ENCODE results near the gene HMGB2. TPM values are rescaled to one million over a fixed set of nuclear protein-coding genes. Genes with fewer than 3 reads are reported as not detected.
A peak's percentile ranks its signal among the peaks of the same experiment; 100 is the strongest.

HMGB2 gene
- total RNA-seq, 1 experiment from 2014 or later: 326 TPM

DNA sequence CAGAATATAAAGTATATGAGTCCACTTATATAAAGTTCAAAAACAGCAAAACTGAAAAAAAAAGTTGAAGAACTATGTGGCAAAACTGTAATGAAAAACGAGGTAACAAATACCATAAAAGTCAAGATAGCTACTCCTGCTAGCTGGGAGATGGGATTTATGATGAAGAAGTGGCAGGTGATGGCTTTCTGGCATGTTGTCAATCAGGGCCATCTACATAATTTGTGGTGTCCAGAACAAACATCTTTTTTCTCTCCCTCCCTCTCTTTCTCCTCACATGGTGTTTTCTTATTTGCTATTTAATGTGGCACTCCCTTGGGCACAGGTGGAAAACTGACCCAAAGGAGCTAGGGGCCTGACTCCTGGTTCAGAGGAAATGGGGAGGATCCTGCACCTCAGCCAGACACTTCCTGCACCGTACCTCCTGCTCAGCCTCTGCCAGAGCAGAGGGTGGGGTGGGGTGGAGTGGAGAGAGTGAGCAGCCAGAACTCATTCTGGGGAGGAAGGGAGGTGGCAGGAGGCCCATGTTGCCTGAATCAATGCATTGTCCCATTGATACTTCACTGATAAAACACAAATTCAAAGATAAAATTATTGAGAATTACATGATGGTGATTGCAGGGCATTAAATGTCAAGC, 31.3 kb upstream of the HMGB2 start:
- TF ChIP-seq, protein P1, sequence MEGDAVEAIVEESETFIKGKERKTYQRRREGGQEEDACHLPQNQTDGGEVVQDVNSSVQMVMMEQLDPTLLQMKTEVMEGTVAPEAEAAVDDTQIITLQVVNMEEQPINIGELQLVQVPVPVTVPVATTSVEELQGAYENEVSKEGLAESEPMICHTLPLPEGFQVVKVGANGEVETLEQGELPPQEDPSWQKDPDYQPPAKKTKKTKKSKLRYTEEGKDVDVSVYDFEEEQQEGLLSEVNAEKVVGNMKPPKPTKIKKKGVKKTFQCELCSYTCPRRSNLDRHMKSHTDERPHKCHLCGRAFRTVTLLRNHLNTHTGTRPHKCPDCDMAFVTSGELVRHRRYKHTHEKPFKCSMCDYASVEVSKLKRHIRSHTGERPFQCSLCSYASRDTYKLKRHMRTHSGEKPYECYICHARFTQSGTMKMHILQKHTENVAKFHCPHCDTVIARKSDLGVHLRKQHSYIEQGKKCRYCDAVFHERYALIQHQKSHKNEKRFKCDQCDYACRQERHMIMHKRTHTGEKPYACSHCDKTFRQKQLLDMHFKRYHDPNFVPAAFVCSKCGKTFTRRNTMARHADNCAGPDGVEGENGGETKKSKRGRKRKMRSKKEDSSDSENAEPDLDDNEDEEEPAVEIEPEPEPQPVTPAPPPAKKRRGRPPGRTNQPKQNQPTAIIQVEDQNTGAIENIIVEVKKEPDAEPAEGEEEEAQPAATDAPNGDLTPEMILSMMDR (IDR thresholded peaks at IDR 0.05; ENCODE audit: insufficient read depth in 1 of 2, low read depth in 1 of 2, low read length in 1 of 2, severe bottlenecking in 1 of 2, unreplicated experiment in 1 of 2): no peak
- Mint-ChIP-seq H3K27ac (ENCODE audit: unreplicated experiment) (no peak overlapping the region), H3K27me3 (ENCODE audit: insufficient read depth, unreplicated experiment) (peaks cover 4% of the 10 kb centered on the region), H3K36me3 (ENCODE audit: insufficient read depth, unreplicated experiment) (peaks cover 5% of the 10 kb centered on the region), H3K4me3 (ENCODE audit: unreplicated experiment) (no peak overlapping the region), H3K9me3 (ENCODE audit: unreplicated experiment) (no peaks in the 10 kb centered on the region), H3K4me1 (ENCODE audit: low read depth, unreplicated experiment) (no peaks in the 10 kb centered on the region)
- no peaks in the 10 kb centered on the region for H3K27me3 ChIP-seq (replicated peaks; ENCODE audit: control insufficient read depth, insufficient read depth, low read length)
- H3K9me3 ChIP-seq: no peaks in the 10 kb centered on the region
- no peak for DNase-seq
- H3K36me3 ChIP-seq (ENCODE audit: control insufficient read depth, insufficient read depth, low read length): no peaks in the 10 kb centered on the region
- intact Hi-C loops (cut with micrococcal nuclease; ENCODE audit: unreplicated experiment): no loop called here
- BruUV-seq (replicated peaks): no TSS peak
- no peak overlapping the region for H3K4me3 ChIP-seq (ENCODE audit: low read depth, low read length)
- no peaks in the 10 kb centered on the region for H3K4me1 ChIP-seq
- ChIA-PET POLR2A (no interaction called here), CTCF (no interaction called here)

DNA sequence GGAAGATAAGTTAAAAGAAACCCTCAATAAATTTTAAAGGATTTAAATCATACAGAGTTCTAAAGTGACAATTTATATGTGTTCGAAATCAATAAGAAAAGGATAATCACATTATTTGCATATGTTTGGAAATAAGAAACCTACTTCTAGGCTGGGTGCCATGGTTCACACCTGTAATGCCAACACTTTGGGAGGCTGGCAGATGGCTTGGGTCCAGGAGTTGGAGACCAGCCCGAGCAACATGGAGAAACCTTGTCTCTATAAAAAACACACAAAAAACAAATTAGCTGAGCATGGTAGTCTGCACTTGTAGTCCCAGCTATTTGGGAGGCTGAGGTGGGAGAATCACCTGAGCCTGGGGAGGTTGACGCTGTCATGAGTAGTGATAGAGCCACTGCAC, 28.5 kb upstream of the HMGB2 start:
- POLR2A ChIA-PET: no interaction called here
- Histone ChIP-seq H3K36me3 (ENCODE audit: control insufficient read depth, insufficient read depth, low read length) (no peaks in the 10 kb centered on the region), H3K4me3 (ENCODE audit: low read depth, low read length) (no peak overlapping the region), H3K27me3 (replicated peaks; ENCODE audit: control insufficient read depth, insufficient read depth, low read length) (no peaks in the 10 kb centered on the region), H3K9me3 (no peaks in the 10 kb centered on the region), H3K4me1 (no peaks in the 10 kb centered on the region)
- CTCF ChIA-PET: no interaction called here
- H3K36me3 Mint-ChIP-seq (ENCODE audit: insufficient read depth, unreplicated experiment): no peaks in the 10 kb centered on the region
- intact Hi-C loops (cut with micrococcal nuclease; ENCODE audit: unreplicated experiment): no loop called here
- no peak overlapping the region for H3K27ac Mint-ChIP-seq (ENCODE audit: unreplicated experiment)
- BruUV-seq (replicated peaks): no TSS peak
- peaks cover 4% of the 10 kb centered on the region for H3K27me3 Mint-ChIP-seq (ENCODE audit: insufficient read depth, unreplicated experiment)
- no peak overlapping the region for H3K4me3 Mint-ChIP-seq (ENCODE audit: unreplicated experiment)
- H3K4me1 Mint-ChIP-seq (ENCODE audit: low read depth, unreplicated experiment): no peaks in the 10 kb centered on the region
- no peak for DNase-seq
- TF ChIP-seq, protein P1 (IDR thresholded peaks at IDR 0.05; ENCODE audit: insufficient read depth in 1 of 2, low read depth in 1 of 2, low read length in 1 of 2, severe bottlenecking in 1 of 2, unreplicated experiment in 1 of 2): no peak
- no peaks in the 10 kb centered on the region for H3K9me3 Mint-ChIP-seq (ENCODE audit: unreplicated experiment)

DNA sequence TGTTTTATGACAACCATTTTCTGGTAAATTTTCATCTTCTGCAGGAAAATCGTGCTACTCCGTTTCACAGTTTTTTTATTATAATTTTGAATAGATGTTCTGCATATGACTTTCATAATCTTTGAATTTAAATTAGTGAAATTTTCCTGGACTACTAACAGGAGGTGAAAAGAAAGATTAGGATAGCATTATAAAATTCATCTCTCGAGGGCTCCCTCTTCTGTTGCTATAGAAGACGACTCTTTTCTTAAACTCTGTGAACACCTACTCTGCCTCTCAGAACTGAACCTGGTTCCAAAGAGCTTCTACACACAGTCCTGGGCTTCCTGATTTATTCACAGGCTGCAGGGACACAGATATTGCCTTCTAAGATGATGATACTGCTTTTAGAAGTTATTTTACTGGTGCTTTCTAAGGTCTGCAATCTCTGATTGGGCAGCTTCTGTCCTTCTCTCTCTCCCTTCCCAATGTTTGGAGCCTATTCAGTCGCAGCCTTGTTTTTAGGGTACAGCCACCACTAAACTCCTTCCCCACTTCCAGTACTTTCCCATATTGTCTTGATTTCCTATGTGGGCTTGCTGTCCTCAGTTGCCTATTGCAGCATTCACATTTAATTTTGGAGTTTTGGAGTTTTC, 26.5 kb upstream of the HMGB2 start:
- H3K27ac Mint-ChIP-seq (ENCODE audit: unreplicated experiment): no peak overlapping the region
- TF ChIP-seq, protein P1 (IDR thresholded peaks at IDR 0.05; ENCODE audit: insufficient read depth in 1 of 2, low read depth in 1 of 2, low read length in 1 of 2, severe bottlenecking in 1 of 2, unreplicated experiment in 1 of 2): peak; percentile 18 to 35
- H3K9me3 ChIP-seq: no peaks in the 10 kb centered on the region
- no peak overlapping the region for H3K4me3 Mint-ChIP-seq (ENCODE audit: unreplicated experiment)
- no peaks in the 10 kb centered on the region for H3K27me3 ChIP-seq (replicated peaks; ENCODE audit: control insufficient read depth, insufficient read depth, low read length)
- BruUV-seq (replicated peaks): no TSS peak
- H3K36me3 Mint-ChIP-seq (ENCODE audit: insufficient read depth, unreplicated experiment): no peaks in the 10 kb centered on the region
- intact Hi-C loops (cut with micrococcal nuclease; ENCODE audit: unreplicated experiment): loop anchor here (2.0 kb wide), 2 partner anchors 42 to 72 kb away; no protein-coding TSS in a partner anchor
- H3K9me3 Mint-ChIP-seq (ENCODE audit: unreplicated experiment): no peaks in the 10 kb centered on the region
- ChIA-PET CTCF (interaction anchor here (0.7 kb wide), 1 partner anchor 10 kb away, joined by 6 read pairs; no protein-coding TSS in a partner anchor), POLR2A (no interaction called here)
- H3K27me3 Mint-ChIP-seq (ENCODE audit: insufficient read depth, unreplicated experiment): peaks cover 4% of the 10 kb centered on the region
- no peaks in the 10 kb centered on the region for H3K4me1 ChIP-seq
- no peaks in the 10 kb centered on the region for H3K4me1 Mint-ChIP-seq (ENCODE audit: low read depth, unreplicated experiment)
- no peak overlapping the region for H3K4me3 ChIP-seq (ENCODE audit: low read depth, low read length)
- DNase-seq: no peak
- no peaks in the 10 kb centered on the region for H3K36me3 ChIP-seq (ENCODE audit: control insufficient read depth, insufficient read depth, low read length)

Data from Caco-2 (cell line).